ENCODE measurements around the gene HCRTR1. TPM values are rescaled to one million over a fixed set of nuclear protein-coding genes. Genes with fewer than 3 reads are reported as not detected.

HCRTR1 gene
- polyA plus RNA-seq, 12 donors: 0.15 to 1.2 (median 0.23) TPM; not detected in 7

GRCh38 chr1:31667065-31667785, 49.7 kb downstream of the HCRTR1 start:
- no peak for DNase-seq

- DNase-seq: no peak
Measured at GRCh38 chr1:31668303-31668883, 50.9 kb downstream of the HCRTR1 start.

GRCh38 chr1:31669433-31669785, 51.9 kb downstream of the HCRTR1 start:
- DNase-seq: no peak

- peak; percentile 61 for DNase-seq
Measured at GRCh38 chr1:31669786-31670592, 52.5 kb downstream of the HCRTR1 start.

GRCh38 chr1:31670593-31670964, 53.1 kb downstream of the HCRTR1 start:
- no peak for DNase-seq

GRCh38 chr1:31671147-31671546, 53.7 kb downstream of the HCRTR1 start:
- no peak for DNase-seq

GRCh38 chr1:31671561-31672201, 54.2 kb downstream of the HCRTR1 start:
- no peak for DNase-seq

GRCh38 chr1:31672986-31673385, 55.5 kb downstream of the HCRTR1 start:
- DNase-seq: no peak

- DNase-seq: no peak
Measured at GRCh38 chr1:31673433-31673832, 55.9 kb downstream of the HCRTR1 start.

- DNase-seq: no peak
Measured at GRCh38 chr1:31674626-31675025, 57.1 kb downstream of the HCRTR1 start.

GRCh38 chr1:31675161-31675560, 57.7 kb downstream of the HCRTR1 start:
- DNase-seq: no peak

- no peak for DNase-seq
Measured at GRCh38 chr1:31675756-31676155, 58.3 kb downstream of the HCRTR1 start.

Other genes with a start within 250 kb of the HCRTR1 start
- gene FABP3, start 244.6 kb upstream of the HCRTR1 start, polyA plus RNA-seq (ENCODE audit: insufficient read length in 12 of 12): 100 to 1,000 TPM in 10 of 12 donors, 10 to 100 TPM in 1, not detected in 1; 96.3 to 205 (median 159) TPM
- gene SERINC2, start 204.5 kb upstream of the HCRTR1 start, polyA plus RNA-seq (ENCODE audit: insufficient read length in 12 of 12): 10 to 100 TPM in 11 of 12 donors, not detected in 1; 23.6 to 44.2 (median 32.3) TPM
- 10 to 100 TPM in 11 of 12 donors, not detected in 1; 18.0 to 45.1 (median 21.1) TPM for gene TINAGL1, start 41.2 kb upstream of the HCRTR1 start, polyA plus RNA-seq (ENCODE audit: insufficient read length in 12 of 12)
- 10 to 100 TPM in 11 of 12 donors, not detected in 1; 24.7 to 46.9 (median 39.6) TPM for gene PEF1, start 27.2 kb downstream of the HCRTR1 start, polyA plus RNA-seq (ENCODE audit: insufficient read length in 12 of 12)
- 100 to 1,000 TPM in 10 of 12 donors, 10 to 100 TPM in 1, not detected in 1; 76.0 to 346 (median 123) TPM for gene COL16A1, start 86.3 kb downstream of the HCRTR1 start, polyA plus RNA-seq (ENCODE audit: insufficient read length in 12 of 12)
- gene ADGRB2, start 146.7 kb downstream of the HCRTR1 start, polyA plus RNA-seq (ENCODE audit: insufficient read length in 12 of 12): 10 to 100 TPM in 8 of 12 donors, 1 to 10 TPM in 3, not detected in 1; 9.2 to 28.6 (median 13.4) TPM
- gene SPOCD1, start 198.3 kb downstream of the HCRTR1 start, polyA plus RNA-seq (ENCODE audit: insufficient read length in 12 of 12): under 1 TPM in 9 of 12 donors, not detected in 3; 0.09 to 0.63 (median 0.26) TPM